HG02588 (cell line): ENCODE measurements around the gene DLGAP3.

Experiments
- ATAC-seq: cut with Tn5 transposase; IDR thresholded peaks from one replicate; pipeline ENCODE4 v1.9.1; 2021; ENCODE audit warnings: mild to moderate bottlenecking, moderate library complexity; ENCODE audit not compliant: unreplicated experiment

The DLGAP3 gene

DNA sequence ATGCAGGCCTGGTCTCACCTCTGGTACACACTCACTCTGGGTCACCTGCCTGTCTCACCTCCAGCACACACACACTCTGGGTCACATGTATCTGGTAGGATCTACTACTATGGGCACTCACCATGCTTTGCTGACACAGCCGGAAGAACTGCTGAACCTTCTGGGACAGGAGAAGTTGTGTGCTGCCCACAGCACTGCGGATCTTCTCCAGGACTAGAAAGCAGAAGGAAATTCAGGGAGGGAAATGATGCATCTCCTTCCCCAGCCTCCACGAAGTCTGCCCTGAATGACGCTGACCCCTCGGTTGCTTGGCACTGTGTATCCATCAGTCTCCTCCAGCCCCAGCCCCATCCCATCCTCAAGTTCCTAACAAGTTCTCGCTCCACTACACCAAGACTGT is 62.0 kb downstream of the DLGAP3 start:
- no peak for ATAC-seq

DNA sequence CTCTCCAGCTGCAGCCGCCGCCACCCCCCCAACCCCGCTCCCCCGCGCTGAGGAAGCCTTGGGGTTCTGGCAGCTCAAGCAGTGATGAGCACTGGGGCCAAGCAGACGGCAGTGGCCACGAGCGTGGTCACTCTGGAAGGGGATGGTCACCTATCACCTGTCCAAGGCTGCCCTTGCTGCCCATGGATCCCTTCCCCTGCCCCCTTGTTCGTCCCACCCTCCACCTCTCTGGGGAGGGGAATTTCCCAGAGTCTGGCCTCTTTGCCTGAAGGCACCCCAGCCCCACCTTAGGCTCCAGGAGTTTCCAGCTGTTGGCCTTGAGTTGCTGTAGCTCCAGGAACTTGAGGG is 62.7 kb downstream of the DLGAP3 start:
- no peak for ATAC-seq

DNA sequence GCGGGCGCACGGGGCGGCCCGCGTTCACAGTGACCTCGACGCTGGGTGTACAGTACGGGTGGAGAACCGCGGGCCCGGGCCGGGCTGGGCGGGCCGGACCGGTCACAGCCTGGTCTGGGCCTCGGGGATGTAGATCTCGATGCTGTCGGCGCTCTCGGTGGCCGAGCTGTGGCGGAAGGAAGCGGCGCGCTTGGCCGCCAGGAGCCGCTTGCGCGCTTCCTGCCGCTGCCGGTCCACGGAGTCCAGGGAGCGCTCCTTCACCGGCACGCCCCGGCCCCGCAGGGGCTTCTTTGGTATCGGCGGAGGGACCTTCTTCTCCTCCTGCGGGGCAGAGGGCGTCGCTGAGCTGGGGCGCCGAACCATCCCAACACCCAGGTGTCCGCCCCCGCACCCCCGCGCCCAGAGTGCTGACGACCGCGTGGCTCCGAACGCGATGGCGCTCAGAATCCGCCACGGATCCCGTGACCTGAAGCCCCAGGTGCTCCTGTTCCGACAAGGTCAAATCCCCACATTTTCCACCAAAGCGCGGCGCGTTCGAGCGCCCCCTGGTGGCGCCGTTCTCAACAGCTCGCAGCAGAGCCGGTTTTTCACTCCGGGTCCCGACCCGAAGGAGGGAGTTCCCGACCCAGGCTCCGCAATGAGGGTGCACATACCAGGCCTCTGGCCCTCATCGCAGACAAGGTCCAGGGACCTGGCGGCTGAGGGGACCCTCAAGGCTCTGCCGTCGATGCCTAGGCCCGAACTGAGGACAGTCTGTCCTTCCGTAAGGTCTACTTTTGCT is 63.3 kb downstream of the DLGAP3 start:
- ATAC-seq, result peak; percentile 67

DNA sequence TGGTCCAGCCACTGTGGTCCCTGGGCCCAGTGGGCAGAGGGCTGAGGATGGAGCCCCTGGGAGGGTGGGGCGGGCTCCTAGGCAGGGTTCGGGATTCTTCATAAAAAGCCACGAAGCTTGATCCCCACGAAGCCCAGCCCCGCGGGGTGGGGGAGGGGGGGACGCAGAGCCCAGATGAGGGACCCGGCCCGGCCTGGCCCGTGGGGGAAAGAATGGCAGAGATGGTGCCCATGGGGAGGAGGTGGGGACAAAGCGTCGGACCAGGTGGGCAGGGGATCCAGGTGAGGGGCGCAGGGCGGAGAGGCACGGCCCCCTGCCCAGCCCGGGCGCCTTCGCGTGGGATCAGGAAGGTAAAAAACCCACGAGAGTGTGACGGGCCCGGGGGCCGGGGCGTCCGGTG is 63.9 kb downstream of the DLGAP3 start:
- no peak for ATAC-seq

DNA sequence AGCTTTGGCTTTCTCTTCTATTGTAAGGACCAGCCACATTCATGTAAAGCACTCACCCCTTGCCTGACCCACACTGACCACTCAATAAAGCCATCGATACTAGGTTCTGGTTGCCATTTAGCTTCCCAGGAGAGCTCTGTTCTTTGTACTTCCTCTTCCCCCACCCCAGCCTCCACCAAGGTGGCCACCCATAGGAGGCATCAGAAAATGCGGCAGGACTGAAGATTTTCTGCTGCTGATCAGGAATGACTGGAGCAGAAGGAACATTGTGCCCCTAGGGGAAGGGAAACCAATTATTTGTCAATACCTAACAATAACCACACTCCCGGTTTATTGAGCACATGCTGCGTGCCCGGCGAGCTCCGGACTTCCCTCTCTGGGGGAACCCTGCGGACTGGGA is 64.7 kb downstream of the DLGAP3 start:
- no peak for ATAC-seq

DNA sequence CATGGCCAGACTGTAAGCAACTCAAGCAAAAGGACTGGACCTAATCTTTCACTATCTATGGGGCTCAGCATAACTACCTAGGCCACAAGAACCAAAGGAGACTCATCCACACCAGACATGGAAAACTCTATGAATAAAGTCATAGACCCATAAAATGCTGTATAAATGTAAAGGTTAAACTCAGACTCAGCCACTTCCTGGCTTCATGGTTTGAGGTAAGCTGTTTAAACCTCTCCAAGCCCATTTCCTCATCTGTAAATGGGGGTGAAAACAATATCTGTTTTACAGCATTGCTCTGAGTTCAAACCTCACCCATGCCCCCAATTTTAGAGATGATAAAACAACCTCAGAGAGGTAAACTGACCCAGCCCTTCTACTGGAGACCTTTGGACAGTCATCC is 65.9 kb downstream of the DLGAP3 start:
- ATAC-seq, result no peak

DNA sequence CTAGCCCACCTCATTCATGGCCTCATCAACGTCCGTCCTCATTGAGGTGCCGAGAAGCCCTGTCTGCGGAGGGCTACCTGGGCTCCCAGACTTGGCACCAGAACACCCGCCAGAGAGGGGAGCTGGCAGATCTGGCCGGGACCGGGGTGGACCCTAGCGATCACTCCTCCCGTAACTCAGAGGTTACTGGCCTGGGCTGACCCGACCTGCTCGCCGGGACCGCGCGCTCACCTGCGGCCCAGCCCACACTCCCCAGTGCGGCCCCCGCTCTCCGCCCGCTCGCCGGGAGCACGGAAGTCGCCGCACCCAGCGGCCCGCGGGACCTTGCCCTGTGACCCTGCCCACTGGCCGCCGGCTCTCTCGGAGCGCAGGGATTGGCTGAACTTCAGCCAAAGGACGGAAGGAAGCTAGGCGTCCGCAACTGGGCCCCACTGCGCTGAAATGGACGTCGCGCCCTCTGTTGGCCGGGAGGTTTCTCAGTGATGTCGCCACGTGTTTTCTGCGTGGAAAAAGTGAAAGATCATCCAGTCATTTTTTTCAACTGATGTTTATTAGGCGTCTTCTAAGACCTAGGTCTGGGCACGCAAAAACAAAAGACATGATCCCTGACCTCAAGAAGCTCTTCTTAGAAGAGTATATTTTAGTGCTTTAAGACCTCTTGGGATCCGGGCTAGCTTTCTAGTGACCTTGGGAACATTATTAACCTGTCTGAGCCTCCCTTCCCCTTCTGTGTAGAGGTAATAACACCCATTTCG is 69.8 kb downstream of the DLGAP3 start, which contains the start of gene SMIM12:
Gene SMIM12, minus strand, starts transcription at position 304 of the 755 bp plus-strand sequence. CDS start 3,772 bp downstream, outside the sequence.
- peak; percentile 94 for ATAC-seq

DNA sequence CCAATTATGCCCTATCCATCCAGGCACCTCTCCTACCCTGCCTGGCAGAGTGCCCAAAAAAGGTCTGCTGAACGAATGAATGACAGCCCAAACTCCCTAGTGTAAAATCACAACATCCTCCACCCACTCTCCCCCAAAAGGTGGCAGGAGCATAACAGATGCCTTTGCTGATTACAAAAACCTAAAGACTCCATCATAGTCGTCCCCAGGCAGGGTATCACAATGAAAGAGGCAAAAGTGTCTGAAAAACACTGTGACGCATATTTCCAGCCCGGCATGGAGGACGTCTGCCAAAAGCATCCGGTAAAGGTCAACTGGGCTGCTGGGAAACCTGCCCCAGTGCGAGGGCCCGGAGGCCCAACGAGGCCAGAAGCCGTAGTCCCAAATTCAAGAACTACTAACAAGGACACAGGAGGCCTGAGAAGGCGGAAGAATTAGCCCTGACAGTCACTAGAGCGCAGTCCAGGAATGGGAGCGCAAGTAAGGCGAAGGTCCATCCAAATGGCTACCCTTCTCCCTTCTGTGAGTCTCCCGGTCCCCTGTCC is 70.5 kb downstream of the DLGAP3 start:
- peak; percentile 8 for ATAC-seq

DNA sequence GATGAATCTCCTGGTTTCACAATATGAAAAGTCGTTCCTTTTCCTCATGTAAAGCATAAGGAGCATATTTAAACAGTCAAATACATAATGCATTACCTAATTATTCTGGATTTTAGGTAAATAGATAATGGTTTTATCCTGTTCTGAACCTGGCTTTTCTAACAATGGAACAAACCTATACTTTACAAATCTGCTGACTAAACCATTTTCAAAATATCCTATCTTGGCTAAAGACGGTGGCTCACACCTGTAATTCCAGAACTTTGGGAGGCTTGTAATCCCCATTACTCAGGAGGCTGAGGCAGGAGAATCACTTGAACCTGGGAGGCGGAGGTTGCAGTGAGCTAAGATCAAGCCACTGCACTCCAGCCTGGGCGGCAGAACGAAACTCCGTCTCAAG is 72.8 kb downstream of the DLGAP3 start:
- no peak for ATAC-seq

DNA sequence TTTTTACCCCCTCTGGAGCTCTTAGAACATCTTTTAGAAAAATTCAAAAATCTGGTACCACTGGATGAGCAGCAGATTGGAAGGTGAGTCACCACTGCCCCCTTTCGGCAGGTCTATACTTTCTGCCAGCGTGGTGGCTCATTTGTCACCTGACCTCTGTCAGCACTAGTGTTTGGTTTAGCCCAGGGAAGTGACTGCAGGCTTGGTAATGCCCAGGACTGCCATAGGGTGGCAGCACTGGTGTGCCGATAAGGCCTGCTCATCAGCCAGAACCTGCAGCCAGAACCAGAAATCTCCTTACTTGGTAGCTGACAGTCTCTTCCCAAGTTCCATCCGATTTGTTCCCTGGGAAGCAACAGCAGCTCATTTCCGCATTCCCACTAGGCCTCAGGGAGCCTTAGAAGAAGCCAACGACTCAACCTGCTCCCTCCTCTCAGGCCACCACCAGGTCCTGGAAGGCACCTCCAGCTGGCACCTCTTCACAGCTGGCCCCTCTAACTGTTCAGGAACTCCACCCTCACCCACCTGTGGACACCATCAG is 76.7 kb downstream of the DLGAP3 start:
- peak; percentile 93 for ATAC-seq

DNA sequence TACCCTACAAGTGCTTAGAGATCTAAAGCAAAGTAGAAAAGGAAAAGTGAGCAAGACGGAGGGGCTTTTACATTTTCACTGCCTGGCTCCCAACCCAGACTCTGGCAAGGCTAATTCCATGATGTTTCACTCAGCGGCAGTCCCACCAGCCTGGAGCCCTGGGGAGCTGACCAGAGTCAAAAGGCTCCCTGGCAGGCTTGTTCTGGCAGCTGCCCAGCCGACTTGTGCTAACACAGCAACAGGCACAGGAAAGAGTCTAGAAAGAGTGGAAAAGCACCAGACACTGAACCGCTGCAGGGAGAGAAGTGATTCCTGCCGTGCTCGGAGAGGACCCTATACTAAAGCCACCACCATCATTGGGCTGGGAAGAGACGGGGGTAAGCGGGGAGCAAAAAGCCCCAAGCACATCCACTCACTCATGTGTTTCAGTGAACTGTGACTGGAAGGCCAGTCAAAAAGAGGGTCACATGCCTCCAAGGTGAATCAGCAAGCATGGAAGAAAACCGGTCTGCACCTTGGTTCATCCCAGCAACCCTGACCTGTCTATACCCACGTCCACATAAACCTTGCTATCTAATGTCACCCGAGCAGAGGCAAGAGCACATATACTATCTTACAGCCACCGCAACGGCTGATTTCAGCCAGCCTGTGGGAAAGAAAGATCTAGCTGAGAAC is 77.9 kb downstream of the DLGAP3 start:
- no peak for ATAC-seq

DNA sequence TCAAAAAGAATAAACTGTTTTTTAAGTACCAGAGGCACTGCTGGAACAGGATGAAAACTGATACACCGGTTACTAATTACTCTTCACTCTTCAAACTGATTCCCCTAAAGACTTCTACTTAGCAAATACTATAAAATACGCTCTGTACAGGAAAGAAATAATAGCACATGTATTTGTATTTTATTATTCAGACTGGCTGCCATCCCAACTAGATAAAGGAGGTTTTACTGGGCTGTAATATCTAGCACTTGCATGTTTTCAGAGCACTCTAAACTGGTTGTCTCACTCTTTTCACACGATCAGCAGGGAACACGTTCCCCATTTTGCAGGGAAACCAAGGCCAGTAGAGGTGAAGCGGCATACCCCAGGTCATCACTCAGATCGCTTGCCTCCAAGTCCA is 79.1 kb downstream of the DLGAP3 start:
- ATAC-seq, result no peak

DNA sequence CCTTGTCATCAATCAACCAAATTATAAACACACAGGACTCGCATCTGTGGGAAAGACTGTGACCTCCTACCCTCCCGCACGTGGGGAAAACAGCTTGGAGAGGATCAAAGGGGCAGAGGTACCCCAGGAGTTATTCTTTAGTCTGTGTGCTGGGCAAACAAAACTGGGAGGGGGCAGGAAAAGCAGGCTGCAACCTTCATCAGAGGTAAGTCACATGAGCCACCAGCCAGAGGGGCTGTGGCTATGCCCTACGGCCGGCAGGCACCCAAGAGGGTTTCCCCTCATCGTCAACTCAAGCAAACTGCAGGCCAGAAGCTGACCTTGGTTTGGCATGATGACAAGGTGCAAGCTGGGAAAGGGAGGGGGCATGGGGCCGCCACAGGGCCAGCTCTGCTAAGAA is 82.4 kb downstream of the DLGAP3 start:
- ATAC-seq, result no peak

DNA sequence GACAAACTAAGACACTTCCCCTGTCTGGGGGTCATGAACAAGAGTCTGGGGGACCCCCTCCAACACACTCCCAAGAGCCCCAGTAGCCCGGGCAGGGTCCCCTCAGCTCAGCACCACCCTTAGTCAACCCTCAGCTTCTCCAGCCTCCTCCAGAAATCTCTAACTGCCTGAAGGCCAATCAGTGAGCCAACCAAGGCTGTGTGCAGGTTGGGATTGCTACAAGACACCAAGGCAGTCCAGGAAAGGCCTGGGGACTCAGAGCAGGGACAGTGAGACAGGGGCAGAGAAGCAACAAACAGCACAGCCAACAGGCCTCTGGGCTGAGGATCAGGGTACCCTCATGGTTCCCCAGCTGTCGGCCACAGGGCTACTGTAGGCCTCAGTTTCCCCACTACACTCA is 83.2 kb downstream of the DLGAP3 start:
- ATAC-seq, result no peak

DNA sequence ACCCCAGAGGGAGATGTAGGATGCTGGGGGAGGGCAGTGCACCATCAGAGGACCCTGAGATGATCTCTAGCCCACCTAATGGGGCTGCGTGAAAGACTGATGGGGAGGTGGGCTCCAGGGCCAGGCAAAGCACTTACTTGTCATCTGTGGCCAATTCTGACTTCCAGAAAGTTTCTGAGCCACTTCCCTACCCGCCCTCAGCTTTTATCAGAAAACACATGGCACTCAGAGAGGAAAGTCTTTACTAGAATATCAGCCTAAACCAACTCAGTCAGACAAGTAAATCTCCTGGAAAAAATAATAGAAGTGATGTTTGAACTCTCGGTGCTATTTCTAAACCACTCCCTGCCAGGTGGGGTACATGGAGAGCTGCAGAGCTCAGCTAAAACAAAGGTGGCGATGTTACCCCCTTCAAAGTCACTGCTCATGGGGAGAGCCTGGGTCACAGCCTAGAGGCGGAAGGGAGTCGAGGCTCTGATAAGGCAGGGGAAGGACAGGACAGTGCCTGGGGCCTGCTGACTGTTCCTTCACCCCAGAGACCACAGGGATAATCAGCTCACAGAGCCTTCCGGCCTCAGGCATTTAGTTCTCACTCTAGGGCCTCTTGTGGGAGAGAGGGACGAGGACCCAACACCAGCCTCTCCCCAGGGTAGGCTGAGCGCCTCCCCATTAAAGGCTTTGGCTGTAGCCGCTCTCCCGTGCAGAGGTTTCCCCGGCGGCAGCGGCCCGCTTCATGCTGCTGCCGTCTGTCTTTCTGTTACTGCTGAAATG is 84.1 kb downstream of the DLGAP3 start:
- no peak for ATAC-seq

DNA sequence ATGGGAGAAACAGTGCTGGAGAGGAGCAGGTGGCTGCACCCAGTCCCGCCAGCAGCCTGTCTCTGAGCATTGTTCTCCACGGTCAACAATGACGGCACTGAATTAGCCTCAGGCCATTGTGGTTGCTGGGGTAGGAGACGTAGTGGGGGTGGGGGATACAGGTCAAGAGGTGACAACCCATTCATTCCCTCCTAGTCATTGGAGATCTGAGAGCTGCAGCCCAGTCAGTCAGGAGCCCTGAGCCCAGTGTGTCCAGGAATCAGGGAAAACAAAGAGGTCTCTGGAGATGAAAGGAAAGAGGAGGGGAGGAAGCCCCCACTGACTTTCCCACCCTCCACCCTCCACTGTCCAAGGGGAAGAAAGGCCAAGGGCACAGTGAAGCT is 85.2 kb downstream of the DLGAP3 start:
- ATAC-seq, result no peak

DNA sequence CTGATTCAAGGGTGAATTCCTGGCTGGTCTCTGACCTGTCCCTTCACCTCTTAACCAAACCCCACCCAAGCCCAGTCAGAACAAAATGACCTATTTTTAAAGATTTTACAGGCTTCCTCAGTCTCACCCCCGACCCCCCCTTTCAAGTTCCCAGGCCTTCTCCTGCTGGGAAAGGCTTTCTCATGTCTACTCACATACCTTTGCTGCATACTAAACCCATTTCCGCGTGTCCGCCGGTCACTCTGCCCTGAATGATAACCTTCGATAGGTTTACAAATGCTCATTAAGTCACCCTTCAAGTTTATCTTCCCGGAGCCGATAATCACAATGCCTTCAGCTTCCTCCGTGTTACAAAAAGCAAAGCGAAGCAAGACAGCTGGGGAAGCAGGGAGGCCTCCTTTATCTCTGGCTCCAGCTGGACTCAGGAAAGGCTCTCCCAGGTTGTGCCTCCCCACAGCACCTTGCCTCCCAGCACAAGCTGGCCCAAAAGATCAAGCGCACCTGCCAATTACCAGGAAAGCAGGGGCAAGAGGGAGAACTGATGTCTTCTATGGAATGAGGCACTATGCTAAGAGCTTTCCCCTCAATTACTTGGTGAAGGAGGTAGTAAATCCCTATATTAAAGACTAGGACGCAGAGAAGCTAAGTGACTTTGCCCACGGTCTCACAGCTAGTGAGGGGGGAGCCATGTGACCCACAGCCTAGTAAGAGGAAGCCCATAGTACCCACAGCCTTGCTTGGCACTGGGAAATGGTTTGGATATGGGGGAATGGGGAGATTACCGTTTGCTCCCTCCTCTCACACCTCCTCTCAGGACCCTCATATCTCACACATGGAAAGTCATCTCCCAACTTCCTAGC is 85.8 kb downstream of the DLGAP3 start:
- no peak for ATAC-seq

DNA sequence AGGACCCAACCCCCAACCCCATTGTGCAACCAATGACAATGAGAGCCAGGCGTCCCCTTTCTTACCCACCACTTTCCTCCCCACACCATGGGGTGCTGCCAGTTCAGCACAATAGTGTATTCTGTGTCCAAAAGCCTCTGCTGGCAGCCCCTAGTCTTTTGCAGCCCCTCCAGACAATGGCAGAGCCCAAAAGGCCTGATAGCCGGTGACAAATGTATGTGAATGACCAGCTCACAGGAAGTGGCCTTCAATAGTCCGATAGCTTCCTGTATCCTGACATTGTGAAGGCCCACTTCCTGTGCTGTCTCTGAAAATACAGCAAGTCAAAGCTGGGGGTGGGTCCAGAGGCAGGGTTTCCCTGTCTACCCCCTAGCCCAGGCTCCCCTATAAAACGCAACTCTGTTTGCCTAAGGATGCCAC is 86.5 kb downstream of the DLGAP3 start:
- no peak for ATAC-seq

DNA sequence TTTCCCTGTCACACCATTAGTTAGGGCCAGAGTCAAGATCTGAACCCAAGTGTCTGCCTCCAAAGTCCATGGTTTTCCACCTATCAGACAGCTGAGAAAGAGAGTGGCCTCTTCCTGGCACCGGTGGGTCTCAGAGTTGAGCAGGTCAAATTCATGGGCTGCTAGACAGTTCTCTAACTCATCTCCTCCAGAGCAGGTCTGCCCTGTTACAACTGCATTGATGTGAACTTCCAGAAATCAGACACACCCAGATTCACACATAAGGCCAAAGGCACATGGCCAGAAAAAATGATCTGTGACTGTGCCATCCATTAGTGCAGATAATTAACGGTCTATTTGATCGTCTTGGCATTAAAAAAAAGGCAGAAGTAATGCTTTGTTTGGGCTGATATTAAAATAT is 87.4 kb downstream of the DLGAP3 start:
- no peak for ATAC-seq

DNA sequence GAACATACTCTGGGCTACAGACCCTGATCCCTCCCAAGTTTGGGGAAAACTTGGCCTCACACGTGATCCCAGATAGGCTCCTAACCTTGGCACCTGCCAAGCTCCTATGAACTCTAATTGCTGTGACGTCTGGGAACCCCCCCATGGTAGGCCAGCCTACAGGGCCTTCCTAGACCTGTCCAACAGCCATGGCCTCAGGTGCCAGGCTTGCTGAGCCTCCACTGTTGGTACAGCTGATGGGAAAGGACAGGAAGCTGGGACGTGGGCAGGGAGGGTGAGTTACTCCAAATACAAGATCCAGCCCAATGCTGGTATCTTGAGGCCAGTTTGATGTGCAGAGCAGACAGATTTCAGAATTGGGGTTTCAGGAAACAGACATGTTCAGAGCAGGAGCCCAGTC is 89.0 kb downstream of the DLGAP3 start:
- no peak for ATAC-seq
